HG03196 (cell line): ENCODE measurements around the gene CTIF.

Experiments
- ATAC-seq: cut with Tn5 transposase; IDR thresholded peaks from one replicate; pipeline ENCODE4 v1.9.1; 2021; ENCODE audit not compliant: unreplicated experiment

Gene CTIF

GRCh38 chr18:48723016-48723415 lies 184.2 kb downstream of the CTIF start:
- no peak for ATAC-seq

- no peak for ATAC-seq
Observed at GRCh38 chr18:48723837-48724236, 185.0 kb downstream of the CTIF start.

GRCh38 chr18:48724442-48724841 lies 185.6 kb downstream of the CTIF start:
- ATAC-seq, result no peak

- no peak for ATAC-seq
Observed at GRCh38 chr18:48724939-48725338, 186.1 kb downstream of the CTIF start.

- no peak for ATAC-seq
Observed at GRCh38 chr18:48725562-48725961, 186.7 kb downstream of the CTIF start.

GRCh38 chr18:48727681-48728080 lies 188.8 kb downstream of the CTIF start:
- no peak for ATAC-seq

- no peak for ATAC-seq
Observed at GRCh38 chr18:48728204-48728833, 189.5 kb downstream of the CTIF start.

GRCh38 chr18:48729404-48729803 lies 190.6 kb downstream of the CTIF start:
- ATAC-seq, result no peak

GRCh38 chr18:48730010-48730409 lies 191.2 kb downstream of the CTIF start:
- ATAC-seq, result no peak

GRCh38 chr18:48732767-48733424 lies 194.1 kb downstream of the CTIF start:
- ATAC-seq, result no peak

- no peak for ATAC-seq
Observed at GRCh38 chr18:48733643-48734253, 194.9 kb downstream of the CTIF start.

GRCh38 chr18:48734460-48734859 lies 195.6 kb downstream of the CTIF start:
- ATAC-seq, result no peak

GRCh38 chr18:48735080-48735676 lies 196.3 kb downstream of the CTIF start:
- ATAC-seq, result no peak

GRCh38 chr18:48735681-48736255 lies 196.9 kb downstream of the CTIF start:
- ATAC-seq, result no peak

GRCh38 chr18:48736321-48737260 lies 197.8 kb downstream of the CTIF start:
- ATAC-seq, result no peak

GRCh38 chr18:48739266-48740067 lies 200.6 kb downstream of the CTIF start:
- ATAC-seq, result no peak

GRCh38 chr18:48740068-48740440 lies 201.2 kb downstream of the CTIF start:
- ATAC-seq, result no peak

GRCh38 chr18:48740851-48741485 lies 202.1 kb downstream of the CTIF start:
- no peak for ATAC-seq

GRCh38 chr18:48741866-48742265 lies 203.0 kb downstream of the CTIF start:
- no peak for ATAC-seq
